PC-9 (cell line): ENCODE data around the gene SEC24D. TPM values are rescaled to one million over a fixed set of nuclear protein-coding genes. Genes with fewer than 3 reads are reported as not detected.
A peak's percentile ranks its signal among the peaks of the same experiment; 100 is the strongest.

Experiments used
- BruUV-seq: library from RNA; stranded (reverse); fragments of 400-500 nt; replicated peaks from 2 replicates; lab custom pipeline; 2021; lab: Mats Ljungman, UMichigan
- CTCF ChIA-PET: fragments of 300-600 bp; sonication (Branson Sonifier 250); formaldehyde crosslinking; loops from one replicate; lab custom pipeline; 2022; ENCODE audit warnings: antibody characterized with exemption; lab: Charles Lee
- POLR2A ChIA-PET: fragments of 300-600 bp; sonication (Branson Sonifier 250); formaldehyde crosslinking; loops from one replicate; lab custom pipeline; 2022; ENCODE audit warnings: antibody characterized with exemption; ENCODE audit not compliant: unreplicated experiment; lab: Charles Lee
- DNase-seq, 2 experiments: peaks; one replicate each; pipeline versions ENCODE4 v3.0.0 to v3.0.0-alpha.2; 2015 to 2022; ENCODE audit warnings: mixed read lengths in 1 of 2
- H2AFZ ChIP-seq: fragments of 200-600 bp; sonication (generic); 2 replicates; pipeline ENCODE4 v1.8.1; 2017; ENCODE audit warnings: antibody characterized with exemption
- H3F3A ChIP-seq: fragments of 200-600 bp; sonication (generic); 2 replicates; pipeline ENCODE4 v1.8.1; 2017; ENCODE audit warnings: antibody characterized with exemption, mild to moderate bottlenecking, low read depth; ENCODE audit not compliant: insufficient read depth
- H3K27ac ChIP-seq: fragments of 200-600 bp; sonication (generic); 2 replicates; pipeline ENCODE4 v1.6.1; 2016; ENCODE audit warnings: mixed run types
- H3K27me3 ChIP-seq: fragments of 200-600 bp; sonication (generic); 2 replicates; pipeline ENCODE4 v1.6.1; 2016; ENCODE audit warnings: low read depth, mixed run types; ENCODE audit not compliant: insufficient read depth
- H3K36me3 ChIP-seq: fragments of 200-600 bp; sonication (generic); 2 replicates; pipeline ENCODE4 v1.6.1; 2016; ENCODE audit warnings: low read depth, mixed run types
- H3K4me1 ChIP-seq: fragments of 200-600 bp; sonication (generic); replicated peaks from 2 replicates; pipeline ENCODE4 v1.6.1; 2016; ENCODE audit warnings: mixed run types; ENCODE audit not compliant: insufficient read depth
- H3K4me2 ChIP-seq: fragments of 200-600 bp; sonication (generic); 2 replicates; pipeline ENCODE4 v1.6.1; 2017; ENCODE audit warnings: mixed run types
- H3K4me3 ChIP-seq: fragments of 200-600 bp; sonication (generic); 2 replicates; pipeline ENCODE4 v1.6.1; 2016; ENCODE audit warnings: mixed run types
- H3K79me2 ChIP-seq: fragments of 200-600 bp; sonication (generic); 2 replicates; pipeline ENCODE4 v1.6.1; 2017; ENCODE audit warnings: low read depth, mixed run types
- H3K9me2 ChIP-seq: fragments of 200-600 bp; sonication (generic); 2 replicates; pipeline ENCODE4 v1.8.1; 2017; ENCODE audit warnings: mild to moderate bottlenecking; ENCODE audit not compliant: insufficient read depth
- H3K9me3 ChIP-seq: fragments of 200-600 bp; sonication (generic); 2 replicates; pipeline ENCODE4 v1.8.1; 2016; ENCODE audit warnings: low read depth; ENCODE audit not compliant: insufficient read depth
- H4K20me1 ChIP-seq: fragments of 200-600 bp; sonication (generic); 2 replicates; pipeline ENCODE4 v1.8.1; 2017; ENCODE audit not compliant: insufficient read depth
- EZH2 ChIP-seq: fragments of 200-600 bp; sonication (generic); IDR thresholded peaks from 2 replicates; pipeline ENCODE4 v1.8.0; 2017; ENCODE audit warnings: antibody characterized with exemption, low read depth
- intact Hi-C: fragments of 100-400 bp; cut with micrococcal nuclease; formaldehyde crosslinking; loops from one replicate; pipeline ENCODE4 v1.10.0; 2022; ENCODE audit not compliant: unreplicated experiment
- total RNA-seq: library from RNA; stranded (reverse); gene quantifications from 2 replicates; pipeline ENCODE4 v1.2.3, GENCODE V29; 2021
- TF ChIP-seq, protein P1 (sequence below): fragments of 200-600 bp; sonication (generic); conservative IDR thresholded peaks from 2 replicates; pipeline ENCODE4 v1.6.1; 2017; ENCODE audit warnings: mixed run types, antibody characterized with exemption, mild to moderate bottlenecking, moderate library complexity

The SEC24D gene
- total RNA-seq, 1 experiment from 2014 or later, result 17.3 TPM

- no peak for TF ChIP-seq EZH2
- TF ChIP-seq, protein P1, sequence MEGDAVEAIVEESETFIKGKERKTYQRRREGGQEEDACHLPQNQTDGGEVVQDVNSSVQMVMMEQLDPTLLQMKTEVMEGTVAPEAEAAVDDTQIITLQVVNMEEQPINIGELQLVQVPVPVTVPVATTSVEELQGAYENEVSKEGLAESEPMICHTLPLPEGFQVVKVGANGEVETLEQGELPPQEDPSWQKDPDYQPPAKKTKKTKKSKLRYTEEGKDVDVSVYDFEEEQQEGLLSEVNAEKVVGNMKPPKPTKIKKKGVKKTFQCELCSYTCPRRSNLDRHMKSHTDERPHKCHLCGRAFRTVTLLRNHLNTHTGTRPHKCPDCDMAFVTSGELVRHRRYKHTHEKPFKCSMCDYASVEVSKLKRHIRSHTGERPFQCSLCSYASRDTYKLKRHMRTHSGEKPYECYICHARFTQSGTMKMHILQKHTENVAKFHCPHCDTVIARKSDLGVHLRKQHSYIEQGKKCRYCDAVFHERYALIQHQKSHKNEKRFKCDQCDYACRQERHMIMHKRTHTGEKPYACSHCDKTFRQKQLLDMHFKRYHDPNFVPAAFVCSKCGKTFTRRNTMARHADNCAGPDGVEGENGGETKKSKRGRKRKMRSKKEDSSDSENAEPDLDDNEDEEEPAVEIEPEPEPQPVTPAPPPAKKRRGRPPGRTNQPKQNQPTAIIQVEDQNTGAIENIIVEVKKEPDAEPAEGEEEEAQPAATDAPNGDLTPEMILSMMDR, result no peak
- Histone ChIP-seq H3K9me3 (no peaks in the 10 kb centered on the region), H3K4me2 (no peak overlapping the region), H3K27ac (no peak overlapping the region), H3K4me1 (no peaks in the 10 kb centered on the region), H3K9me2 (no peaks in the 10 kb centered on the region), H2AFZ (no peak overlapping the region), H4K20me1 (no peaks in the 10 kb centered on the region), H3K4me3 (no peak overlapping the region), H3K79me2 (no peaks in the 10 kb centered on the region), H3F3A (no peaks in the 10 kb centered on the region), H3K27me3 (no peaks in the 10 kb centered on the region), H3K36me3 (no peaks in the 10 kb centered on the region)
- DNase-seq, result no peak
- ChIA-PET POLR2A (no interaction called here), CTCF (no interaction called here)
- no TSS peak for BruUV-seq
- intact Hi-C loops, result no loop called here
Observed at GRCh38 chr4:118866442-118866841, 30.5 kb upstream of the SEC24D start.

DNA sequence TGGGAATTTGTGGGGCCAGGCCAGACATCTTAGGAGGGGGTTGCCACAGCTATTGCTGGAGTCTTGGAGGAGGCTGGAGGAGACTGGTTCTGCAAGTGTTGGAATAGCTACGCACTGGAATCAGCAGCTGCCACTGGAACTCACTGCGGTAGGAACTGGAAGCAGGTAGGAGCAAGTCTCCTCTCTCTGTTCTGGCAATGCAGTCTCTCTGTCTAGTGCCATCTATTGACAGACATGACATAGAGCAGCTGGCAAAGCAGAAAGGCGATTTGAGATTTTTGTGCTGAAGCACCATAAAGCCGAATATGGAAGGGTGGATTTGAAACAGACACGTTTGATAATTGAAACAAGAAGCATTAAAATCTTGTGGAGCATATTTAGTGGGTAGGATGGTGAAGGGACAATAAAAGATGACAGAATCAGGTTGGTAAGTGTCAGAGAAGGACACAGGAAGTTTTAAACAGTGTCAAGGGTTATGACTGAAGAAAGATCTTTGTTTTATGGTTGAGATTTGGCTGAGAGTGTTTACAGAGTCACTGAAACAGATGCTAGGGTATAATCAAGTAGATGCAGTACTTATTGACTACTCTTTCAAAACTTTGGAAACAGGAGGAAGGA, 29.3 kb upstream of the SEC24D start:
- H3K4me2 ChIP-seq, result peak overlapping the region; percentile 26; the same call in 1 of the 2 replicates
- peak overlapping the region; percentile 59; the same call in 1 of the 2 replicates for H2AFZ ChIP-seq
- no peaks in the 10 kb centered on the region for H3K36me3 ChIP-seq
- no peak for TF ChIP-seq EZH2
- TF ChIP-seq, protein P1, result peak; percentile 59
- CTCF ChIA-PET, result no interaction called here
- no TSS peak for BruUV-seq
- H3F3A ChIP-seq, result no peaks in the 10 kb centered on the region
- H3K9me2 ChIP-seq, result no peaks in the 10 kb centered on the region
- POLR2A ChIA-PET, result interaction anchor here (0.7 kb wide), 1 partner anchor 435 kb away, joined by 3 read pairs; a partner anchor contains a TSS
- no peaks in the 10 kb centered on the region for H3K27me3 ChIP-seq
- H3K79me2 ChIP-seq, result no peaks in the 10 kb centered on the region
- no peaks in the 10 kb centered on the region for H4K20me1 ChIP-seq
- no peaks in the 10 kb centered on the region for H3K9me3 ChIP-seq
- H3K4me1 ChIP-seq, result no peaks in the 10 kb centered on the region
- peak in 1 of 2 experiments; percentile 23 for DNase-seq
- intact Hi-C loops, result no loop called here
- no peak overlapping the region for H3K4me3 ChIP-seq
- H3K27ac ChIP-seq, result no peak overlapping the region

DNA sequence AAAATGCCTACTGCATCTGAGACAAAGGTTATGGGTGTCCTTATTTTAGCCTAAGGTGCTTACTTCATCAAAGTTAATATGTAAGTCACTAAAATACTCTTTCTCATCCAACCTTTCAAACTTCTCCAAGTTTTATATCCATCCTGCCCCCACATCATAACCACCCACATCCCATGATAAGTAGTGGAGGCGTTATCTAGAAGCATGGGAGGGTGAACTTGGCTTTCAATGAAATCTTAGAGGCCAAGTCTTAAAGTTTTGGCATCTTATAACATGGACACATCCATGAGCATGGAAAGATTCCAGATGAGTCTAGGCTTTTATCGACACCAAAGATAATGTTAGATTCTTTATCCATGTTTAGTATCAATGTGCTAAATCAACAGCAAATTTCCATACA, 22.9 kb upstream of the SEC24D start:
- ChIA-PET CTCF (no interaction called here), POLR2A (no interaction called here)
- H3K9me3 ChIP-seq, result no peaks in the 10 kb centered on the region
- H3K9me2 ChIP-seq, result no peaks in the 10 kb centered on the region
- H3K27me3 ChIP-seq, result no peaks in the 10 kb centered on the region
- no peaks in the 10 kb centered on the region for H3K79me2 ChIP-seq
- H3K4me2 ChIP-seq, result no peak overlapping the region
- H3K27ac ChIP-seq, result no peak overlapping the region
- TF ChIP-seq, protein P1, result no peak
- TF ChIP-seq EZH2, result no peak
- no peaks in the 10 kb centered on the region for H3K36me3 ChIP-seq
- no peaks in the 10 kb centered on the region for H4K20me1 ChIP-seq
- BruUV-seq, result no TSS peak
- H3K4me3 ChIP-seq, result no peak overlapping the region
- no peak overlapping the region for H2AFZ ChIP-seq
- DNase-seq, result no peak
- H3K4me1 ChIP-seq, result no peaks in the 10 kb centered on the region
- H3F3A ChIP-seq, result no peaks in the 10 kb centered on the region
- intact Hi-C loops, result no loop called here
